HG03066 (cell line): ENCODE measurements around the gene OTUD3.

Experiments used
- ATAC-seq: cut with Tn5 transposase; IDR thresholded peaks from one replicate; pipeline ENCODE4 v1.9.1; 2021; ENCODE audit warnings: low read depth; ENCODE audit not compliant: unreplicated experiment

The OTUD3 gene

DNA sequence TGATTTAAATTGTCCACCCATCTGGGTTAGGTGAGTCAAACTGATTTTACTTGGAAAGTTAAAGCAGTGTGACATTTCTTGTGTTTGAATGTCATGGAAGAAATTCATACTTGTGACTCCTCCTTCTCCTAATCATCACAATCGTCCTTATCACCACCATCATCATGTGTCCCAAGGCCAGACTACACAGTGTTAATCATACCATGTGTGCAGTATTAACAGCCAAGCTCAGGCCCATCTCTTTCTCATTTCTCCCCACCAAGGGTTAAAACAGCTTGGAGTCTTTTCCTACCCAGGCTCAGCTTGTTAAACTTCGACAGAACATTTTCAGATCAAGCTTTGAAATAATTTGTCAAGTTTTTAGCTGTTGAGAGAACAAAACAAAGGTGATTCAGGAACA lies 63.7 kb downstream of the OTUD3 start:
- ATAC-seq: no peak

- ATAC-seq: no peak
These were observed 64.1 kb downstream of the OTUD3 start for GRCh38 chr1:19946331-19946751.

DNA sequence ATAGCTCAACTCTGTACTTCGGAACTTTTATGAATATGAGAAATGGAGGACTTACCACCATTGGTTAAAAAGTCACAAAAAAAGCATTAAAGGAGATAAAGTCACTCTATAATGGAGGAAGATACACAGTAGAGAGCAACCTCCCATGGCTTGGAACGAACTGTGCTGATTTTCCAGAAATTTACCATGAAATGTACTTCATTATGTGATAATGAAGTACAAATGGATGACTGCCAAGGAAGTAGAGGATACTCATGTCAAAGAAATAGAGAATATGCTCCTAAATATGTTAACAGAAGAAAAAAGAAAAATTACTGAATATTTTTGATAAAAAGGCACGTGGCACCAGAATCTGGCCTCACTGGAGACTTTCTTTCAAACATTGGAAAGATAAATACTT lies 64.8 kb downstream of the OTUD3 start:
- no peak for ATAC-seq

- ATAC-seq: no peak
These were observed 66.8 kb downstream of the OTUD3 start for GRCh38 chr1:19949016-19949415.

DNA sequence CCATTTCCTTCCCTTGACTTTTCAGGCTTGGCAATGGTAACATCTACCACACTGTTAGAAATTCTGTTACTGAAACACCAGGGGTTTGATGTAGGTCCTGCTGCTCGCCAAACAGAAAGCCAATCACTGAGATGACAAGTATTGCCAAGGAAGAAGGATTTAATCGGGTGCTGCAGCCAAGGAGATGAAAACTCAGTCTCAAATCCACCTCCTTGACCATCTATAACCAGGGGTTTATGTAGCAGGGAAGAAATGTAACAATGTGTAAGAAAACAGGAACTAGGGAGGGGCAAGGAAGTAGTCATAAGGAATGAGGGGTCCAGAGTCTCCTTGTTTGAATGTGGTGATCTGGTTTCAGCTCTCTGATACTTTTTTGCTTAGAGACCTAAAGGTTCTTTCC lies 71.9 kb downstream of the OTUD3 start:
- no peak for ATAC-seq

DNA sequence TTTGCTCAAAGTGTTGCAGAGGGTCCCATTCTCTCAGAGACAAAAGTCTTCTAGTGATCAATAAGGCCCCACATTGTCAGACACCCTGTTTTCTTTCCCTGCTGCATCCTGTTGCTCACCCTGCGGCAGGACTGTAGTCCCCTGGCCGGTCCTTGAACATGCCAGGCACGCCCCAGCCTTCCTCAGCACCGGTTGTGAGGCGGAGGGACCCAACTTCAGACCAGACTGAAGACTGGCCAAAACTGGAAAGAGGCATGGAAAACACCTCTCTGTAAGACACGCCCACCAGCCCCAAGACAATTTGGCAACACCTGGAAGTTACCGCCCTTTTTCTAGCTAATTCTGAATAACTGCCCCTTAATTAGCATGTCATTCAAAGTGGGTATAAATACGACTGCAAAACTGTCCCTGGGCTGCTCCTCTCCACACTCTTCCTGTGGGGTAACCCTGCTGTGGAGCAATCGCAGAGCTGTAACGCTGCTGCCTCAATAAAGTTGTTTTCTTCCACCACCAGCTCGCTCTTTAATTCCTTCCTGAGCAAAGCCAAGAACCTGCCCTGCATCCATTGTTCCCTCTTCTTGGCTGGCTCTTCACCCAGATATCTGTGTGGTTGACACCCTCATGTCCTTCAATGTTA lies 73.5 kb downstream of the OTUD3 start:
- no peak for ATAC-seq

- no peak for ATAC-seq
These were observed 75.6 kb downstream of the OTUD3 start for GRCh38 chr1:19957779-19958178.

- ATAC-seq: no peak
These were observed 78.4 kb downstream of the OTUD3 start for GRCh38 chr1:19960591-19960990.
